Measurements from ENCODE around the gene LPP.
A peak's percentile ranks its signal among the peaks of the same experiment; 100 is the strongest.
"Not testable (repeated sequence)": the region's sequence is repeated elsewhere in the genome, so short reads cannot be mapped to it uniquely, and the experiment has no call there.

LPP gene

GRCh38 chr3:188607805-188608315, 453.9 kb downstream of the LPP start:
- Mint-ChIP-seq H3K27ac (no peak overlapping the region), H3K36me3 (ENCODE audit: low read depth) (peaks cover 30% of the 10 kb centered on the region), H3K4me3 (no peak overlapping the region), H3K27me3 (ENCODE audit: low read depth) (no peaks in the 10 kb centered on the region), H3K4me1 (ENCODE audit: low read depth) (no peaks in the 10 kb centered on the region), H3K9me3 (peaks cover 14% of the 10 kb centered on the region)
- DNase-seq (ENCODE audit: low spot score): no peak

GRCh38 chr3:188608401-188608800, 454.4 kb downstream of the LPP start:
- Mint-ChIP-seq H3K36me3 (ENCODE audit: low read depth) (peaks cover 30% of the 10 kb centered on the region), H3K9me3 (peaks cover 14% of the 10 kb centered on the region), H3K4me1 (ENCODE audit: low read depth) (no peaks in the 10 kb centered on the region), H3K27me3 (ENCODE audit: low read depth) (no peaks in the 10 kb centered on the region), H3K27ac (no peak overlapping the region), H3K4me3 (no peak overlapping the region)
- no peak for DNase-seq (ENCODE audit: low spot score)

DNA sequence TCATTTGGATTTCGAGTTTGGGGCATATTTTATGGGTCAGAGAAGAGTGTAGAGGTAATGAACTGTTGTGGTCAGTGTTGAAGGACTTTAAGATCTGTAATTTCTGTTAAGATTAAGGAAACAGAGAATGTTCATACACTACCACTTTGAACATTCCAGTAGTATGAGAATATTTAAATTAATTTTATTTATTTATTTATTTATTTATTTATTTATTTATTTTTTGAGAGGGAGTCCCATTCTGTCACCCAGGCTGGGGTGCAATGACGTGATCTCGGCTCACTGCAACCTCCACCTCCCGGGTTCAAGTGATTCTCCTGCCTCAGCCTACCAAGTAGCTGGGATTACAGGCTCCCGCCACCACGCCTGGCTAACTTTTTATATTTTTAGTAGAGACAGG, 459.8 kb downstream of the LPP start:
- H3K36me3 Mint-ChIP-seq (ENCODE audit: low read depth): peaks cover 28% of the 10 kb centered on the region
- H3K27ac Mint-ChIP-seq; H3K4me3 Mint-ChIP-seq; H3K4me1 Mint-ChIP-seq (ENCODE audit: low read depth); H3K9me3 Mint-ChIP-seq; DNase-seq (ENCODE audit: low spot score); H3K27me3 Mint-ChIP-seq (ENCODE audit: low read depth): not testable (repeated sequence)

- H3K36me3 Mint-ChIP-seq (ENCODE audit: low read depth): peaks cover 6% of the 10 kb centered on the region
- H3K27me3 Mint-ChIP-seq (ENCODE audit: low read depth): peaks cover 2% of the 10 kb centered on the region
- DNase-seq (ENCODE audit: low spot score): no peak
- no peaks in the 10 kb centered on the region for H3K9me3 Mint-ChIP-seq
- no peaks in the 10 kb centered on the region for H3K4me1 Mint-ChIP-seq (ENCODE audit: low read depth)
- no peak overlapping the region for H3K4me3 Mint-ChIP-seq
- no peak overlapping the region for H3K27ac Mint-ChIP-seq
Observed at GRCh38 chr3:188617270-188617669, 463.3 kb downstream of the LPP start.

DNA sequence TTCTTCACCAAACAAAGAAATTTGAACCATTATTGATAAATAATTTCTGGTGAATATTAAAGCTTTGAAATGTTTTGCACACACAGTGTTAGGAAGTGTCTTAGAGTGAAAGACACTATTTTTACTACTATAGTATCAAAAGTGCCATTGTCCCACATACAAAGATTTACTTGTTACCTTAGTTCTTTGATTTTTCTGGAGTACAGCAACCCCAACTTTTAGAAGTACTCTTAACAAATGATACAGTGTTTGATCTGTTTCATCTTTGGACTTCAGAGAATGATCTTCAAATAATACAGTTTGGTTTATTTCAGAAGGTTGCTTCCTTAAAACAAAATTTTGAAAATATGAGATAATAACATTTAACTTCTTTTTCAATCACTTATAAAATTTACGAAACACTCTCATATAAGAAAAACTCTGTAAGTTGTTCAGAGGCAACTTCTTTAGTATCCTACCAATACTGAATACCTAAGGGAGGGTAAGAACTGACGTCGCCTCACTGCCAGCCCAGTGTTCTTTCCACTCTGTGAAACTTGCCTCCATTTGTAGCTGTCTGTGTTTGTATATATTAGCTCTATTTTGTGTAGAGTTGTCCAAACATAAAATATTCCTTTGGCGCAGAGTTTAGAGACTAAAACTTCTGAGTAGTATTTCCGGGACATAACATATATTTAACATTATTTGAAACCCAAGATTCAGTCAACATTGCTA, 464.2 kb downstream of the LPP start:
- H3K27ac Mint-ChIP-seq: no peak overlapping the region
- no peaks in the 10 kb centered on the region for H3K4me1 Mint-ChIP-seq (ENCODE audit: low read depth)
- H3K4me3 Mint-ChIP-seq: no peak overlapping the region
- no peak for DNase-seq (ENCODE audit: low spot score)
- H3K27me3 Mint-ChIP-seq (ENCODE audit: low read depth): peaks cover 2% of the 10 kb centered on the region
- peaks cover 6% of the 10 kb centered on the region for H3K36me3 Mint-ChIP-seq (ENCODE audit: low read depth)
- no peaks in the 10 kb centered on the region for H3K9me3 Mint-ChIP-seq

DNA sequence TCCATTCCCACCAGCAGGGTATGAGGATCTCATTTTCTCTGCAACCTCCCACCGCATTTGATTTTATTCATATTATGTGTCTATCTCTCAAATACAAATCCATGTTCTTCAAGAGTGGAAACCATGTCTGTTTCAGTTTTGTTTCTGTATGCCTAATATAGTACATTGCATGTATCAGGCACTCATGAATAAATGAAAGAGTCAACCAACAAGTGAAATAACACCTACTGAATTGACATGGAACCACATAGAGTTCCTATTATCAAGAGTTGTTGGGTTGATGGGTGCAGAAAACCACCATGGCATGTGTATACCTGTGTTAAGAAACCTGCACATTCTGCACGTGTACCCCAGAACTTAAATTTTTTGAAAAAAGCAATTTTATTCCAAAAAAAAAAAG, 466.8 kb downstream of the LPP start:
- Mint-ChIP-seq H3K36me3 (ENCODE audit: low read depth) (peaks cover 3% of the 10 kb centered on the region), H3K4me3 (no peak overlapping the region), H3K9me3 (no peaks in the 10 kb centered on the region), H3K27ac (no peak overlapping the region), H3K4me1 (ENCODE audit: low read depth) (no peaks in the 10 kb centered on the region), H3K27me3 (ENCODE audit: low read depth) (peaks cover 2% of the 10 kb centered on the region)
- no peak for DNase-seq (ENCODE audit: low spot score)

- no peak for DNase-seq (ENCODE audit: low spot score)
- Mint-ChIP-seq H3K4me3 (no peak overlapping the region), H3K4me1 (ENCODE audit: low read depth) (peaks cover 9% of the 10 kb centered on the region), H3K36me3 (ENCODE audit: low read depth) (peaks cover 12% of the 10 kb centered on the region), H3K27ac (peak overlapping the region; percentile 46), H3K9me3 (peaks cover 9% of the 10 kb centered on the region), H3K27me3 (ENCODE audit: low read depth) (no peaks in the 10 kb centered on the region)
Observed at GRCh38 chr3:188624384-188624783, 470.4 kb downstream of the LPP start.

- H3K27me3 Mint-ChIP-seq (ENCODE audit: low read depth): no peaks in the 10 kb centered on the region
- no peak for DNase-seq (ENCODE audit: low spot score)
- H3K4me1 Mint-ChIP-seq (ENCODE audit: low read depth): peaks cover 9% of the 10 kb centered on the region
Observed at GRCh38 chr3:188624828-188625227, 470.9 kb downstream of the LPP start.

GRCh38 chr3:188627652-188628051, 473.7 kb downstream of the LPP start:
- peaks cover 9% of the 10 kb centered on the region for H3K9me3 Mint-ChIP-seq
- no peaks in the 10 kb centered on the region for H3K27me3 Mint-ChIP-seq (ENCODE audit: low read depth)
- no peak overlapping the region for H3K27ac Mint-ChIP-seq
- no peak overlapping the region for H3K4me3 Mint-ChIP-seq
- peaks cover 12% of the 10 kb centered on the region for H3K36me3 Mint-ChIP-seq (ENCODE audit: low read depth)
- no peak for DNase-seq (ENCODE audit: low spot score)
- peaks cover 9% of the 10 kb centered on the region for H3K4me1 Mint-ChIP-seq (ENCODE audit: low read depth)

More at GRCh38 chr3:188624828-188625227, 470.9 kb downstream of the LPP start:
- H3K4me3 Mint-ChIP-seq: no peak overlapping the region
- peak overlapping the region; percentile 46 for H3K27ac Mint-ChIP-seq
- peaks cover 12% of the 10 kb centered on the region for H3K36me3 Mint-ChIP-seq (ENCODE audit: low read depth)
- peaks cover 9% of the 10 kb centered on the region for H3K9me3 Mint-ChIP-seq

- Mint-ChIP-seq H3K4me1 (ENCODE audit: low read depth) (peaks cover 9% of the 10 kb centered on the region), H3K36me3 (ENCODE audit: low read depth) (peaks cover 17% of the 10 kb centered on the region), H3K27ac (no peak overlapping the region), H3K4me3 (no peak overlapping the region), H3K9me3 (peaks cover 12% of the 10 kb centered on the region), H3K27me3 (ENCODE audit: low read depth) (no peaks in the 10 kb centered on the region)
- DNase-seq (ENCODE audit: low spot score): no peak
Observed at GRCh38 chr3:188631291-188632010, 477.5 kb downstream of the LPP start.

- peaks cover 7% of the 10 kb centered on the region for H3K9me3 Mint-ChIP-seq
- peaks cover 6% of the 10 kb centered on the region for H3K36me3 Mint-ChIP-seq (ENCODE audit: low read depth)
- H3K27me3 Mint-ChIP-seq (ENCODE audit: low read depth): no peaks in the 10 kb centered on the region
- no peak overlapping the region for H3K4me3 Mint-ChIP-seq
- H3K27ac Mint-ChIP-seq: no peak overlapping the region
- no peak for DNase-seq (ENCODE audit: low spot score)
- H3K4me1 Mint-ChIP-seq (ENCODE audit: low read depth): peaks cover 3% of the 10 kb centered on the region
Observed at GRCh38 chr3:188633206-188633605, 479.2 kb downstream of the LPP start.

DNA sequence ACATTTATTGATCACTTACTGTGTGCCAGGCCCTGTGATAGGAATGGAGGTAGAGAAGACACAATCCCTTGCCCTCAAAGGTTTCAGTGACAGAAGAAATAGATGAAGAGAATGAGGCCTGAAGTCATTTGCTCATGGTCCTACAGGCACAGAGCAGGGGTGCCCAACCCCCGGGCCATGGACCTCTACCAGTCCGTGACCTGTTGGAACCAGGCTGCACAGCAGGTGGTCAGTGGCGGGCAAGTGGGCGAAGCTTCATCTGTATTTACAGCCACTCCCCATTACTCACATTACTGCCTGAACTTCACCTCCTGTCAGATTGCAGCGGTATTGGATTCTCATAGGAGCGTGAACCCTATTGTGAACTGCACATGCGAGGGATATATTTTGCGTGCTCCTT, 480.3 kb downstream of the LPP start:
- Mint-ChIP-seq H3K4me3 (no peak overlapping the region), H3K27me3 (ENCODE audit: low read depth) (no peaks in the 10 kb centered on the region), H3K4me1 (ENCODE audit: low read depth) (no peaks in the 10 kb centered on the region), H3K36me3 (ENCODE audit: low read depth) (peaks cover 4% of the 10 kb centered on the region), H3K27ac (no peak overlapping the region), H3K9me3 (peaks cover 4% of the 10 kb centered on the region)
- DNase-seq (ENCODE audit: low spot score): no peak

GRCh38 chr3:188635258-188636042, 481.5 kb downstream of the LPP start:
- H3K4me1 Mint-ChIP-seq (ENCODE audit: low read depth): no peaks in the 10 kb centered on the region
- DNase-seq (ENCODE audit: low spot score): no peak
- H3K27ac Mint-ChIP-seq: no peak overlapping the region
- peaks cover 4% of the 10 kb centered on the region for H3K9me3 Mint-ChIP-seq
- H3K4me3 Mint-ChIP-seq: no peak overlapping the region
- peaks cover 4% of the 10 kb centered on the region for H3K36me3 Mint-ChIP-seq (ENCODE audit: low read depth)
- H3K27me3 Mint-ChIP-seq (ENCODE audit: low read depth): no peaks in the 10 kb centered on the region

- not testable (repeated sequence) for H3K27me3 Mint-ChIP-seq (ENCODE audit: low read depth); H3K4me3 Mint-ChIP-seq; H3K36me3 Mint-ChIP-seq (ENCODE audit: low read depth); H3K4me1 Mint-ChIP-seq (ENCODE audit: low read depth); DNase-seq (ENCODE audit: low spot score); H3K27ac Mint-ChIP-seq; H3K9me3 Mint-ChIP-seq
Observed at GRCh38 chr3:188636292-188636691, 482.3 kb downstream of the LPP start.
